Activated CD8-positive, alpha-beta T cell treated with anti-CD3 and anti-CD28 coated beads for 36 hours (primary cell): ENCODE measurements around the gene PIP5K1C. TPM values are rescaled to one million over a fixed set of nuclear protein-coding genes. Genes with fewer than 3 reads are reported as not detected.
"Not testable (repeated sequence)": the region's sequence is repeated elsewhere in the genome, so short reads cannot be mapped to it uniquely, and the experiment has no call there.

Experiments
- ATAC-seq: fragments of 200-7000 bp; cut with Tn5 transposase; one replicate; pipeline ENCODE4 v1.10.0; 2021; ENCODE audit warnings: mild to moderate bottlenecking, moderate library complexity
- CTCF ChIA-PET: fragments of 350-600 bp; sonication (Branson Sonifier 250); formaldehyde crosslinking; loops from one replicate; lab custom pipeline; 2021; ENCODE audit warnings: antibody characterized with exemption; lab: Charles Lee
- POLR2A ChIA-PET: fragments of 350-600 bp; sonication (Branson Sonifier 250); formaldehyde crosslinking; loops from one replicate; lab custom pipeline; 2021; ENCODE audit warnings: antibody characterized with exemption; lab: Charles Lee
- DNase-seq: peaks from one replicate; pipeline ENCODE4 v3.0.0-alpha.2; 2020
- H3K27ac Mint-ChIP-seq: one replicate; pipeline ENCODE4 v1.8.0; 2021; ENCODE audit warnings: mild to moderate bottlenecking, mixed read lengths
- H3K27me3 Mint-ChIP-seq: one replicate; pipeline ENCODE4 v1.8.0; 2021; ENCODE audit warnings: mixed read lengths
- H3K36me3 Mint-ChIP-seq: one replicate; pipeline ENCODE4 v1.8.0; 2021; ENCODE audit warnings: low read depth, mixed read lengths
- H3K4me1 Mint-ChIP-seq: one replicate; pipeline ENCODE4 v1.8.0; 2021; ENCODE audit warnings: low read depth, mixed read lengths
- H3K4me3 Mint-ChIP-seq: one replicate; pipeline ENCODE4 v1.8.0; 2021; ENCODE audit warnings: mild to moderate bottlenecking, moderate library complexity, mixed read lengths
- H3K9me3 Mint-ChIP-seq: one replicate; pipeline ENCODE4 v1.8.0; 2021; ENCODE audit warnings: mixed read lengths
- CTCF ChIP-seq: fragments of 200-600 bp; IDR thresholded peaks from one replicate; pipeline ENCODE4 v1.8.0; 2022; ENCODE audit warnings: antibody characterized with exemption, mild to moderate bottlenecking
- intact Hi-C: fragments of 100-400 bp; cut with micrococcal nuclease; formaldehyde crosslinking; loops from one replicate; pipeline ENCODE4 v1.10.0; 2022
- total RNA-seq, 2 experiments: library from RNA; stranded (reverse); gene quantifications; one replicate each; pipeline ENCODE4 v1.2.3, GENCODE V29; 2021

Gene PIP5K1C
- total RNA-seq, 2 experiments from 2014 or later = 20.4 to 22.2 TPM

GRCh38 chr19:3633559-3633988, 66.7 kb downstream of the PIP5K1C start:
- no peak overlapping the region for H3K4me3 Mint-ChIP-seq
- H3K4me1 Mint-ChIP-seq = peaks cover 2% of the 10 kb centered on the region
- H3K9me3 Mint-ChIP-seq = no peaks in the 10 kb centered on the region
- TF ChIP-seq CTCF = no peak
- H3K27ac Mint-ChIP-seq = no peak overlapping the region
- DNase-seq (no peak), ATAC-seq (no peak)
- H3K36me3 Mint-ChIP-seq = no peaks in the 10 kb centered on the region
- no peaks in the 10 kb centered on the region for H3K27me3 Mint-ChIP-seq
- POLR2A ChIA-PET = no interaction called here
- intact Hi-C loops = no loop called here
- CTCF ChIA-PET = no interaction called here

GRCh38 chr19:3632739-3633558, 67.3 kb downstream of the PIP5K1C start:
- TF ChIP-seq CTCF = no peak
- no peak for ATAC-seq
- Mint-ChIP-seq H3K27ac (no peak overlapping the region), H3K4me3 (no peak overlapping the region), H3K9me3 (no peaks in the 10 kb centered on the region), H3K4me1 (no peaks in the 10 kb centered on the region), H3K27me3 (no peaks in the 10 kb centered on the region), H3K36me3 (no peaks in the 10 kb centered on the region)
- intact Hi-C loops = no loop called here
- no peak for DNase-seq
- ChIA-PET POLR2A (no interaction called here), CTCF (no interaction called here)

- Mint-ChIP-seq H3K4me1 (peaks cover 1% of the 10 kb centered on the region), H3K9me3 (no peaks in the 10 kb centered on the region), H3K27ac (no peak overlapping the region), H3K4me3 (no peak overlapping the region), H3K27me3 (no peaks in the 10 kb centered on the region), H3K36me3 (no peaks in the 10 kb centered on the region)
- TF ChIP-seq CTCF = no peak
- no peak for DNase-seq
- CTCF ChIA-PET = no interaction called here
- POLR2A ChIA-PET = no interaction called here
- no peak for ATAC-seq
- intact Hi-C loops = no loop called here
Measured at GRCh38 chr19:3632098-3632497, 68.2 kb downstream of the PIP5K1C start.

GRCh38 chr19:3631053-3631861, 69.0 kb downstream of the PIP5K1C start:
- Mint-ChIP-seq H3K4me3 (no peak overlapping the region), H3K4me1 (peaks cover 7% of the 10 kb centered on the region), H3K27me3 (no peaks in the 10 kb centered on the region), H3K36me3 (no peaks in the 10 kb centered on the region), H3K27ac (no peak overlapping the region), H3K9me3 (no peaks in the 10 kb centered on the region)
- ChIA-PET CTCF (no interaction called here), POLR2A (no interaction called here)
- no peak for DNase-seq
- TF ChIP-seq CTCF = no peak
- ATAC-seq = no peak
- intact Hi-C loops = no loop called here

- H3K36me3 Mint-ChIP-seq, H3K9me3 Mint-ChIP-seq, H3K27me3 Mint-ChIP-seq, ATAC-seq, POLR2A ChIA-PET, DNase-seq, H3K27ac Mint-ChIP-seq, intact Hi-C loops, H3K4me3 Mint-ChIP-seq: not testable (repeated sequence)
- CTCF ChIA-PET = interaction anchor here (2.1 kb wide), 1 partner anchor 44 kb away, joined by 7 read pairs; the partner anchor contains the start of gene GIPC3
- H3K4me1 Mint-ChIP-seq = peaks cover 23% of the 10 kb centered on the region
Measured at GRCh38 chr19:3628766-3629165, 71.5 kb downstream of the PIP5K1C start.
